Measurements from ENCODE around the gene CEMIP2.
A peak's percentile ranks its signal among the peaks of the same experiment; 100 is the strongest.

Gene CEMIP2

GRCh38 chr9:71772726-71773125 is 4.4 kb upstream of the CEMIP2 start:
- DNase-seq, result no peak

- no peak for DNase-seq
These were observed 1.9 kb upstream of the CEMIP2 start for GRCh38 chr9:71770170-71770569.

- DNase-seq, result peak in 3 of 4 experiments; percentile 26 to 64 (median 33)
These were observed 1.2 kb upstream of the CEMIP2 start for GRCh38 chr9:71769175-71770161.

- DNase-seq, result no peak
These were observed 464 bp downstream of the CEMIP2 start for GRCh38 chr9:71767776-71768321.

GRCh38 chr9:71767163-71767775 is 1.0 kb downstream of the CEMIP2 start:
- no peak for DNase-seq

GRCh38 chr9:71766663-71767062 is 1.6 kb downstream of the CEMIP2 start:
- DNase-seq, result no peak

- no peak for DNase-seq
These were observed 2.6 kb downstream of the CEMIP2 start for GRCh38 chr9:71765693-71766092.

- DNase-seq, result no peak
These were observed 3.4 kb downstream of the CEMIP2 start for GRCh38 chr9:71764891-71765290.

GRCh38 chr9:71764463-71764862 is 3.9 kb downstream of the CEMIP2 start:
- no peak for DNase-seq

- DNase-seq, result no peak
These were observed 4.5 kb downstream of the CEMIP2 start for GRCh38 chr9:71763832-71764231.

- DNase-seq, result no peak
These were observed 5.2 kb downstream of the CEMIP2 start for GRCh38 chr9:71762900-71763653.

GRCh38 chr9:71761938-71762353 is 6.4 kb downstream of the CEMIP2 start:
- no peak for DNase-seq

- DNase-seq, result no peak
These were observed 7.4 kb downstream of the CEMIP2 start for GRCh38 chr9:71760901-71761300.

GRCh38 chr9:71758785-71759184 is 9.5 kb downstream of the CEMIP2 start:
- no peak for DNase-seq

GRCh38 chr9:71758277-71758676 is 10.0 kb downstream of the CEMIP2 start:
- no peak for DNase-seq

GRCh38 chr9:71756753-71757152 is 11.6 kb downstream of the CEMIP2 start:
- no peak for DNase-seq

GRCh38 chr9:71755869-71756268 is 12.4 kb downstream of the CEMIP2 start:
- no peak for DNase-seq

GRCh38 chr9:71755230-71755629 is 13.1 kb downstream of the CEMIP2 start:
- DNase-seq, result no peak

- no peak for DNase-seq
These were observed 14.2 kb downstream of the CEMIP2 start for GRCh38 chr9:71754151-71754550.

- DNase-seq, result no peak
These were observed 15.4 kb downstream of the CEMIP2 start for GRCh38 chr9:71752928-71753327.

GRCh38 chr9:71752352-71752751 is 16.0 kb downstream of the CEMIP2 start:
- no peak for DNase-seq

GRCh38 chr9:71748280-71748743 is 20.0 kb downstream of the CEMIP2 start:
- DNase-seq, result no peak

GRCh38 chr9:71747576-71747975 is 20.7 kb downstream of the CEMIP2 start:
- no peak for DNase-seq

Measured in activated naive CD4-positive, alpha-beta T cell (primary cell).